Choroid plexus epithelial cell (primary cell): ENCODE measurements around the gene TUNAR.

Source experiments
- DNase-seq: peaks from one replicate; pipeline ENCODE4 v3.0.0-alpha.2; 2010; ENCODE audit warnings: low read depth
- H3K4me3 ChIP-seq: 2 replicates; pipeline ENCODE4 v1.5.1; 2011; ENCODE audit warnings: low read depth, mild to moderate bottlenecking, control low read depth, low read length, moderate library complexity
- TF ChIP-seq, protein P1 (sequence below): conservative IDR thresholded peaks from 2 replicates; pipeline ENCODE4 v1.5.1; 2011; ENCODE audit warnings: low read depth, mild to moderate bottlenecking, control low read depth, inconsistent platforms, low read length, moderate library complexity

TUNAR gene

DNA sequence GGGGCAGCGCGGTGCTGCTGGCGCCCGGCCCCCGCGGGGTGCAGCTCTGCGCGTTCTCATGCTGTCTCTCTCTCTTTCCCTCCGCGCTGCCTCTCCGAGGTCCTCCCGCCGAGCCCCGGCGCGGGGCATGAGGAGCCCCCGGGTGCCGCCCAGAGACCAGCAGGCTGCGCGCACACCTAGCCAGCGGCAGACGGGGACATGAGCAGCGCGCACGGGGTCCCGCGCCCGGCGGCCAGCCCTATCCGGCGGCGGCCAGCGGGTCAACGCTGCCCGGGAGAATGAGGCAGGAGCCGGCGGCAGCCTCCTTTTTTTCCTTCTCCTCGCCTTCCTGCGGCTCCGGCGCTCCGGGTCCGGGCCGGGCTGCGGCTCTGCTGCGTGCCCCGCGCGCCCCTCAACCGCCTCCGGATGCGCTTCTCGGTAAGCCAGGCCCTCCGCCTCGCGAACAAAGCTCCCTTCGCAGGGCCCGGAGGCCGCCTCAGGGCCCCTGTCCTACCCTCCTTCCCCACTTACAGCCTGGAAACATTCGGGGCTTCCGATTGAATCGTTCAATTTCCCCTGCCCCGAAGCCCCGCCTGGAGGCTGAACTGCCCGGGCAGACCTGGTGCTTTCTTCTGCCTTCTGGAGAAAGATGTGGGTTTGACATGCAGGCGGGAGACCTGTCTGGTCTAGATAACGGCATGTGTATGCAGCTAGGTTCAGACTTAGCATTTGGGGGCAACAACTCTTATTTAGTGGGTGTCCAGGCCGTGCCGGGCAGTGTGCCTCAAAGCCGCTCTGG, at the start of gene TUNAR:
Gene TUNAR (plus strand): TSS at position 72 of the 778 bp plus-strand sequence.
- TF ChIP-seq, protein P1, sequence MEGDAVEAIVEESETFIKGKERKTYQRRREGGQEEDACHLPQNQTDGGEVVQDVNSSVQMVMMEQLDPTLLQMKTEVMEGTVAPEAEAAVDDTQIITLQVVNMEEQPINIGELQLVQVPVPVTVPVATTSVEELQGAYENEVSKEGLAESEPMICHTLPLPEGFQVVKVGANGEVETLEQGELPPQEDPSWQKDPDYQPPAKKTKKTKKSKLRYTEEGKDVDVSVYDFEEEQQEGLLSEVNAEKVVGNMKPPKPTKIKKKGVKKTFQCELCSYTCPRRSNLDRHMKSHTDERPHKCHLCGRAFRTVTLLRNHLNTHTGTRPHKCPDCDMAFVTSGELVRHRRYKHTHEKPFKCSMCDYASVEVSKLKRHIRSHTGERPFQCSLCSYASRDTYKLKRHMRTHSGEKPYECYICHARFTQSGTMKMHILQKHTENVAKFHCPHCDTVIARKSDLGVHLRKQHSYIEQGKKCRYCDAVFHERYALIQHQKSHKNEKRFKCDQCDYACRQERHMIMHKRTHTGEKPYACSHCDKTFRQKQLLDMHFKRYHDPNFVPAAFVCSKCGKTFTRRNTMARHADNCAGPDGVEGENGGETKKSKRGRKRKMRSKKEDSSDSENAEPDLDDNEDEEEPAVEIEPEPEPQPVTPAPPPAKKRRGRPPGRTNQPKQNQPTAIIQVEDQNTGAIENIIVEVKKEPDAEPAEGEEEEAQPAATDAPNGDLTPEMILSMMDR, result no peak
- H3K4me3 ChIP-seq, result no peak within 1 kb of the TSS
- no peak for DNase-seq

DNA sequence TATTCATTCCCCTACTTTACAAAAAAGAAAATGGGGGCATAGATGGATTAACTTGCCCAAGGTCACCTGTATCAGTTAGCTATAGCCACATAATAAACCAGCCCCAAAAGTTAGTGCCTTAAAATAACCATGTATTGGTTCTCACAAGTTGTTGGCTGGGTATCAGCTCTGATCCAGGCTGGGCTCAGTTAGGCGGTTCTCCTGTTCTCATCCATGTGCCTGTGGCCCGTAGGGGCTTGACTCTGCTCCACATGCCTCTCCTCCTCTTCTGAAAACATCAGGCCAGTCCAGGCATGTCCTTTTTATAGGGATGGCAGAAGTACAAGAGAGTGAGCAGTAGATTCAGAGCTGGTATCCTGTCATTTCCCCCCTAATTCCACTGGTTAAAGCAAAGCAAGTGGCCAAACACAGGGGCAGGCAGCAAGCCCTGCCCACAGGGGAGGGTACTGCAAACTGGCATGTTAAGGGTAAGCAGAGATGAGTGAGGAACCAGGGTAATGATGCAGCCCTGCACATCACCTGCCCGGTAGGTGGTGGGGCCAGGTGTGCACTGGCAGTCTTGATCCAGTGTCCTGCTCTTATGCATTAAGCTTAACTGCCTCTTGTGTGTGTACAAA, 47.9 kb upstream of the TUNAR start:
- TF ChIP-seq, protein P1, result no peak
- H3K4me3 ChIP-seq, result no peak overlapping the region
- no peak for DNase-seq

DNA sequence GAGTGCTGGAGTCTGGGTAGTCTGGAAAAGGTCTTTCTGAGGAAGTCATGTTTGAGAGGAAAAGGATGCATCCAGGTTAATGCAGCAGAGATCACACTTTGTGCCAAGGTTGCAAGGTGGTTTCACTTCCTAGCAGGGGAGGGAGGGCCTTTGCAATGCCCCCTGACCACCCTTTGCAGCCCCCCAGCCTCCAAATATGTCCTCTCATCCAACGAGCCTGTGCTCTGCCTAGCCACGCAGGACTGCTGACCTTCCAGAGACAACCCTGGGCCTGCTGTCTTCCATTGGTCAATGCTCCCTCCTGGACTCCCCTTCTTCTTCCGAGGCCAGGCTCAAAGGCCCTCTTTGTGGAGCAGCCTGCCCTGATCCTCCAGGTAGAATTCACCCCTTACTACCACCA, 47.3 kb upstream of the TUNAR start:
- no peak for DNase-seq
- TF ChIP-seq, protein P1, result no peak
- no peak overlapping the region for H3K4me3 ChIP-seq

DNA sequence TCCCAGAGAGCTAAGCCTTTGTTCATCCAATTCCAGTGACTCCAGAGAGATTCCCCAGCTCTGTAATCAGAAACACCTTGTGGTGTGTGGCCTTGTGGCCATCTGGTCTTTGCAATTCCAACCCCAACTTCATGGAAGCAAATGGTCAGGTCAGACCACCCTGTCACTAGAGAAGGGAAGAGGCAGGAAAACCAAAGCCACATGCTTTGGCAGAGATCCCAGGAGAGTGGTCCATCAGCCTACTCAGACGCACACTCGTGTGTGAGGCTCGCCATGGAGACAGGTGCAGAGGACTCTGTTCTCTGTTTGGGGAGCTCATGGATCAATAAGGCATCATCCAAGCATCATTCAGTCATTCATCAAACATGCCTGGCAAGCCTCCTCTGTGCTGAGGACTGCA, 46.2 kb upstream of the TUNAR start:
- no peak for DNase-seq
- TF ChIP-seq, protein P1, result no peak
- no peak overlapping the region for H3K4me3 ChIP-seq

DNA sequence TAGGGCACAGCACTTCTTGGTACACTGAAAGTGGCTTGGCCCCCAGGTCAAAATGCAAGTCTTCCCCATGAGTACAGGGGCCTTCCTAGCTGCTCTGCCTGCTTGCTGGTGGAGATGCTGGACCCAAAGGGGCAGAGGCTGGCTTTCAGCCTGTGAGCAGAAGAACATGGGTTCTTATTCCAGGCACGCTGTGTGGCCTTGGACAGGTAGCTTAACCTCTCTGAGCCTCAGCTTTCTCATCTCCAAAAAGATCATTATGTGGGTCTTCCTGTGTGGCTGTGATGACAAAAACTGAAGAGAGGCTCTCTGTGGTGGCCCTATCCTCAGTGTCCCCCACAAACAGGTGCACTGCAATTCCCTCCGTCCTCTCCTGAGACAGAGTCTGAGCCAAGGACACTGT, 45.6 kb upstream of the TUNAR start:
- H3K4me3 ChIP-seq, result no peak overlapping the region
- no peak for DNase-seq
- TF ChIP-seq, protein P1, result no peak

DNA sequence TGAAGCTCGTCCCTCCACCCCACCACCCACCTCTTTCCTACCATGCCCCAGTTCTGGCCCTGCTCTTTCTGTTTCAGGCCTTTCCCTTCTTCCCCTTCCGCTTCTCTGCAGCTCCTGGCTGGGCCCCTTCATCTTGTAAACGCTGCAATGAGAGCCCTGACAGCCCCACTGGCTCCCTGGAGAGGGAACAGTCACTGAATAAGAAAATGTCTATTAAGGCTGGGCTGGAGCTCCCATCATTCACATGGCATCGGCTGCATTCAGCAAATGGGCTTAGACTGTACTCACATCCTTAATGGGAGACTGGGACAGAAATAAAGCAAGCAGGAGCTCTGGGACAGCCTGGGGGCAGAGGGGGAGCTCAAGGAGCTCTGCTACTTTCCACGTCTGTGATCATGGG, 45.2 kb upstream of the TUNAR start:
- TF ChIP-seq, protein P1, result no peak
- DNase-seq, result no peak
- no peak overlapping the region for H3K4me3 ChIP-seq

DNA sequence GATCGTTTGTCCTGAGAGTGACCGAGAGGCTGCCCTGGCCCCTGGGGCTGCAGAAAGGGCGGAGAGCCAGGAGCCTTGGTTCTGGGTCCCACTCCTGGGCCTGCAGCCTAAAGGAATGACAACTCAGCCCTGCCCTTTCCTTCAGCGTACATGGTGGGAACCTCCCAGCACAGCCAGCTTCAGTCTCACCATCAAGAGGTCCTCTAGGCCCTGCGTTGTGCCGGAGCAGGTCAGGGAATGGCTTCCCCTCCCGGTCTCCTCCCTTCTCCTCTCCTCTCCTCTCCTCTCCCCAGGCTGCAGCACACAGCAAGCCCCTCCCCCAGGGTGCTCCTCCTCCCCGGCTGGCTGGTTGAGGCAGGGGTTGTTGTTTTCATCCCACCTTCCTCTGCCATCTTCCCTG, 44.6 kb upstream of the TUNAR start:
- no peak overlapping the region for H3K4me3 ChIP-seq
- DNase-seq, result no peak
- TF ChIP-seq, protein P1, result no peak
